Panc1 (cell line): Measurements from ENCODE around the gene CDC14B.

Experiments
- POLR2AphosphoS5 ChIP-seq: IDR thresholded peaks from 2 replicates; pipeline ENCODE4 v1.6.1; 2012; ENCODE audit warnings: mild to moderate bottlenecking, low read depth, low read length, moderate library complexity
- SIN3A ChIP-seq: IDR thresholded peaks from 2 replicates; pipeline ENCODE4 v1.6.1; 2012; ENCODE audit warnings: low read depth, mild to moderate bottlenecking, low read length, moderate library complexity, borderline replicate concordance; ENCODE audit not compliant: insufficient read depth
- TF ChIP-seq, protein P1 (sequence below): fragments of 450-650 bp; IDR thresholded peaks from 2 replicates; pipeline ENCODE4 v1.5.1; 2017; ENCODE audit warnings: mild to moderate bottlenecking

- TF ChIP-seq SIN3A (no peak), POLR2AphosphoS5 (no peak)
- TF ChIP-seq, protein P1, sequence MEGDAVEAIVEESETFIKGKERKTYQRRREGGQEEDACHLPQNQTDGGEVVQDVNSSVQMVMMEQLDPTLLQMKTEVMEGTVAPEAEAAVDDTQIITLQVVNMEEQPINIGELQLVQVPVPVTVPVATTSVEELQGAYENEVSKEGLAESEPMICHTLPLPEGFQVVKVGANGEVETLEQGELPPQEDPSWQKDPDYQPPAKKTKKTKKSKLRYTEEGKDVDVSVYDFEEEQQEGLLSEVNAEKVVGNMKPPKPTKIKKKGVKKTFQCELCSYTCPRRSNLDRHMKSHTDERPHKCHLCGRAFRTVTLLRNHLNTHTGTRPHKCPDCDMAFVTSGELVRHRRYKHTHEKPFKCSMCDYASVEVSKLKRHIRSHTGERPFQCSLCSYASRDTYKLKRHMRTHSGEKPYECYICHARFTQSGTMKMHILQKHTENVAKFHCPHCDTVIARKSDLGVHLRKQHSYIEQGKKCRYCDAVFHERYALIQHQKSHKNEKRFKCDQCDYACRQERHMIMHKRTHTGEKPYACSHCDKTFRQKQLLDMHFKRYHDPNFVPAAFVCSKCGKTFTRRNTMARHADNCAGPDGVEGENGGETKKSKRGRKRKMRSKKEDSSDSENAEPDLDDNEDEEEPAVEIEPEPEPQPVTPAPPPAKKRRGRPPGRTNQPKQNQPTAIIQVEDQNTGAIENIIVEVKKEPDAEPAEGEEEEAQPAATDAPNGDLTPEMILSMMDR: no peak
These were observed 505 bp upstream of the CDC14B start for GRCh38 chr9:96620181-96620514.
